Amniotic stem cell (primary cell): ENCODE data around the gene SLC10A2.

Experiments
- DNase-seq: peaks from one replicate; lab custom pipeline; 2025; lab: John Stamatoyannopoulos, UW

SLC10A2 gene

GRCh38 chr13:103046676-103047075, 19.5 kb downstream of the SLC10A2 start:
- no peak for DNase-seq

DNA sequence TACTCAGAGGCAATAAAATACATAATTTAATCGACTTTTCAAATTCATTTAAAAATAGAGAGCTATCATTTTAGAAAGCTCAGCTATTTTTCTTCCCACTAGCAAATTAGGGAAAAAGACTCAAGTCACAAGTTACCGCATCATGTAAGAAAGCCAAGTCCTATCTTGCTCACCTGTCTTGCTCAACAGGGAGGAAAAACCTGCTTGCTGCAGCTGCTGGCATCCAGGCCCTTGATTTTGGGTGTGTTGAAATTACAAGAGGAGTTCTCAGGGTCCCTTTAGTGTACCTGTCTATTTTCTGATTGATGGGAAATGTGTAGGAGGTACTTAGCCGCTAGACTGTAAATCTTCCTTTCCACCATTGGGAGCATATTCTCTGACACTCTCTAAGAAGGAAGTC, 22.2 kb downstream of the SLC10A2 start:
- no peak for DNase-seq

- DNase-seq: no peak
Observed at GRCh38 chr13:103040006-103040405, 26.2 kb downstream of the SLC10A2 start.

GRCh38 chr13:103039183-103039582, 27.0 kb downstream of the SLC10A2 start:
- no peak for DNase-seq

GRCh38 chr13:103036268-103036667, 29.9 kb downstream of the SLC10A2 start:
- DNase-seq: no peak

- DNase-seq: no peak
Observed at GRCh38 chr13:103033999-103034398, 32.2 kb downstream of the SLC10A2 start.

GRCh38 chr13:103031332-103031873, 34.8 kb downstream of the SLC10A2 start:
- no peak for DNase-seq

GRCh38 chr13:103030776-103031175, 35.4 kb downstream of the SLC10A2 start:
- no peak for DNase-seq

- DNase-seq: no peak
Observed at GRCh38 chr13:103029798-103030197, 36.4 kb downstream of the SLC10A2 start.

- DNase-seq: no peak
Observed at GRCh38 chr13:103022336-103022735, 43.9 kb downstream of the SLC10A2 start.

DNA sequence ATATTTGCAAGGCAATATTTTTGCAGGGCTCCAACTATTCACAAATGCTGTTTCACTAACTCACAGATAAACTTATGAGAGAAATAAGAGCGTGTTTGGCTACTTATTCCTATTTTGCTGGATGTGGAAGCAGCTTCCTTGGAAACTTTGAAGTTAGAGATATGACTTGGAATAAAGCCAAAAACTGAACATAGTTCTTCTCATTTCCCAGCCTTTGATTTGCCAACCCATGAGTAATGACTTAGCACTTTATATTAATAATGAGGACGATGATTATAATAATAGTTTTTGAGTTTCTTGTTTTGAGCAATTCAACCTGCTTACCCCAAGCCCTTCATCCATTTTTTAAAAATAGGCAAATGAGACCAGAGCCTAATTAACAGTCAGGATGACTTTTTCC, 47.7 kb downstream of the SLC10A2 start:
- no peak for DNase-seq

- DNase-seq: no peak
Observed at GRCh38 chr13:103012646-103013045, 53.6 kb downstream of the SLC10A2 start.

GRCh38 chr13:103009051-103009840, 57.0 kb downstream of the SLC10A2 start:
- DNase-seq: no peak

- no peak for DNase-seq
Observed at GRCh38 chr13:103007427-103007762, 58.8 kb downstream of the SLC10A2 start.

DNA sequence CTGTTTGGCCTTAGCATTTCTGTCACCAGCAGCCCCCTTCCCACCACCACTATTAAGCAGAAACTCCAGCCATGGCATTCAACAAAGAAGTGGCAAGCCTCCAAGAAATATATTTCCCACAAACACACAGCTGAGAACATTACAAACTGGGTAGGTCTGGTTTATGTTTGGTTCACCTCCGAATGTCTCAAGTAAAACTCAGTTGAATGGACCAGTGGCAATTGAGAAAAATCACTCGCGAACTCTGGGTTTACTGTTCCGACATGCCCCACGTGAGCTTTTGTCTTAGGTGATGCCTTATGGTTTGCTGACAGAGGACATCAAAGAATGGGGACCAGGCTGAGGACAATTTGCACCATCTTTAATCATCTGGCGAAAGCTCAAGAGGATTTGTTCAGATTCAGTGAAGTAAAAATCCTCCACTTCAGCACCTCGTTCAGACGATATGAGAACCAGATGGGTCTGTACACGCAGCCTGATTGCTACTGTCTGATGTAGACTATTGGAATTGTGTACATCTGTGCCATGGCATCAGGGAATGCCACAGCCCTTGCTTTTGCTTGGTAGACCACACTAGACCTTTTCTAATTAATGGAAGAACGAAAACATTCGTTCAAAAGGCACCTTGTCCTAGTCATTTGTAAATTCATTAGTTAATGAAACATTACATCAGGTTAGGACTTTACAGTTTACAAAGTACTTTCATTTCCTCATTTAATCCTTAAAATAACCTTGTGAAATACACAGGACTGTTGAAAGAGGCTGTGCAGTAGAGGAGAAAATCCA, 59.4 kb downstream of the SLC10A2 start:
- DNase-seq: no peak

DNA sequence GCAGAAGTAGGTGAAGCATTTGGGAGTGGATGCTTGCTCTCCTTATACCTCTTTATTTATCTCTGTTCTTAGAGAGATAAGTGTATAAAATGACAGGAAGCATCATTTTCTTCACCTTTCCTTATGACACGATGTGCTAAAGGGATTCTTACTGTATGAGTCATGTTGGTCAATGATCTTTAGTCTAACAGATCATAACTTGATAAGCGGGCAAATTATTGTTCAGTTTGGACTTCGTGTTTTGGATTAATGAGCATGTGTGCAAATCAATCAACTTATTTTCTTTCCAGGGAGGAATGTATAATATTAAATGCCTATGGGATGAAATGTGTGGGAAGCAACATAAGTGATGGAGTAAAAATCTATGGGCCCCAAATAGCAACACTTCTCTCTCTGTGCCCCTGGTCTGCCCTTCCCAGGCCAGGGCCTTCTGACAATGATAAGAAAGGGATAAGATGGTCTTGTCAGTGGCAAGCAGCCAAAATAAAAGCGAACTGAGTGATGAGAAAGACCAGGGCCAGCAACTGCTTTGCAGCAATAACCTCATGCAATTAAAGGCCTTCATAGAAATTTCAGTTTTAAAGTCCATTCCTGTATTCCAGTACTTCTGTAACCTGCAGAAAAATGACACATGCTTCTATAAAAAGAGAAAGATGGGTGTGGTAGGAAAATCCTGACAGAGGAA, 61.4 kb downstream of the SLC10A2 start:
- no peak for DNase-seq

DNA sequence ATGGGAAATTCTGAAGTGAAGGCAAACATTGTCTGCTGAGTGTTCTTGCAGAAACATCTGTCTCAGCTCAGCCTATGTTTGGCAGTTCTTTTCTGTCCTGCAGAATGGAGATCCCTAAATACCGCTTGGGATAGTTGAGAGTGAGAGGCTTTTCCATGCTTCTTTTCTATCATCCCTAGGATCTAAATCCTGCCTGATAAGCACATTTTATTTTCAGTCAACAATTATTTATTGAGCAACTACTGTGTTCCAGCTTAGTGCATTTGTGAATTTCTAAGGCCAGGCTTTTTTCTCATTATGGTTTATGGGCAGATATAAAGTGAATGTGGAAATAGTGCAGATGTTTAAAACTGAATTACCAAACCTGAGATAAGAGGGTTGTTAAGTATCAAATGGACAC, 62.6 kb downstream of the SLC10A2 start:
- DNase-seq: no peak

DNA sequence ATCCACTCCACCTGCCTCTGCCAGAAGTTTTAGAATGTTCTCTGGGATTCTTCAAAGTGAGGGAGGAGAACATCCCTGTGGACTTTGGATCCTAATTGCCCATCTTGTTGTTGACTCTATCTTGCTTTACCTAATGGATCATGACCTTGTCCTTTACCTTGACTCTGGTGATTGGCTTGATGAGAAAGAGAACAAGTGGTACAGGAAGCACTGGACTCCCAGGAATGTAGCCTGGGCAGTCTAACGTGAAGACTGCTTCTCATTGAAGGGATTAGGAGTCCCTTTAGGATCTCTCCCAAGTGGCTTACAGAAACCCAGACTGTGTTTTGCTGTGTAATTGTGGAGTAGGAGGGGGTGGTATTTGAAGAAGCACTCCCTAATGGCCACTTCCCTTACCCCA, 63.9 kb downstream of the SLC10A2 start:
- DNase-seq: no peak

DNA sequence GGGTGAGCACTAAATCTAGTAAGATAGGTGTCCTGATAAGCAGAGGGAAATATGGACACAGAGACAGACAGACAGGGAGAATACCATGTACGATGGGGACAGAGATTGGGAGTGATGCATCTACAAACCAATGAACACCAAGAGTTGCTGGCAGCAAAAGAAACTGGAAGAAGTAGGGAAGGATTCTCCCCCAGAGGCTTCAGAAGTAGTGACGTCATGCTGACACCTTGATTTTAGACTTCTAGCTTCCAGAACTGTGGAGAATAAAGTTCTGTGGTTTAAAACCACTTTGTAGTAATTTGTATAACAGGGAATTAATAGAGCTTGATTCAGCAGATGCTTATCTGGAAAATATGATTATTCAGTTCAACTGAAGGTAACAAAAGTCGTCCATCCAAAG, 66.1 kb downstream of the SLC10A2 start:
- DNase-seq: no peak

GRCh38 chr13:102999499-102999898, 66.7 kb downstream of the SLC10A2 start:
- DNase-seq: no peak
